B cell (primary cell): ENCODE data around the gene CPED1. TPM values are rescaled to one million over a fixed set of nuclear protein-coding genes. Genes with fewer than 3 reads are reported as not detected.
A peak's percentile ranks its signal among the peaks of the same experiment; 100 is the strongest.

Experiments
- ATAC-seq: fragments of 200-7000 bp; cut with Tn5 transposase; one replicate; pipeline ENCODE4 v1.10.0; 2021; ENCODE audit warnings: low read depth, mild to moderate bottlenecking, moderate number of reproducible peaks, moderate library complexity
- CTCF ChIA-PET: fragments of 350-600 bp; sonication (Branson Sonifier 250); formaldehyde crosslinking; loops from one replicate; lab custom pipeline; 2021; ENCODE audit warnings: antibody characterized with exemption, inconsistent platforms; lab: Charles Lee
- POLR2A ChIA-PET: fragments of 350-600 bp; sonication (Branson Sonifier 250); formaldehyde crosslinking; loops from one replicate; lab custom pipeline; 2021; ENCODE audit warnings: antibody characterized with exemption; lab: Charles Lee
- DNase-seq: peaks from one replicate; pipeline ENCODE4 v3.0.0; 2013
- H2AFZ ChIP-seq: 2 replicates; pipeline ENCODE4 v1.6.1; 2012; ENCODE audit warnings: mild to moderate bottlenecking, low read depth, low read length; ENCODE audit not compliant: insufficient read depth, poor library complexity, severe bottlenecking
- H3K27ac ChIP-seq, 2 donors: 1 replicate in 1 of 2; 2 replicates in 1 of 2; pipeline ENCODE4 v1.5.1; 2012 to 2013; ENCODE audit warnings: low read length in 2 of 2, mild to moderate bottlenecking in 2 of 2, moderate library complexity in 1 of 2
- H3K27me3 ChIP-seq, 4 experiments: fragments of 200-600 bp in 1 of 4; sonication (generic) in 1 of 4; replicated peaks in 1 of 4; 1 replicate in 2 of 4; 2 replicates in 2 of 4; pipeline versions ENCODE4 v1.6.1 to v1.7.0; 2013 to 2016; ENCODE audit warnings: low read length in 3 of 4, mild to moderate bottlenecking in 2 of 4, mixed read lengths in 1 of 4, moderate library complexity in 1 of 4; ENCODE audit not compliant: insufficient read depth in 4 of 4, control insufficient read depth in 3 of 4; ENCODE audit errors: control extremely low read depth in 1 of 4
- H3K36me3 ChIP-seq, 2 experiments: replicated peaks in 1 of 2; 1 replicate in 1 of 2; 2 replicates in 1 of 2; pipeline versions ENCODE4 v1.6.1 to v1.7.1; 2013; ENCODE audit warnings: low read length in 1 of 2; ENCODE audit not compliant: insufficient read depth in 2 of 2, control insufficient read depth in 1 of 2; ENCODE audit errors: control extremely low read depth in 1 of 2, extremely low read depth in 1 of 2
- H3K4me1 ChIP-seq, 2 donors: fragments of 200-600 bp in 1 of 2; sonication (generic) in 1 of 2; 1 replicate in 1 of 2; 2 replicates in 1 of 2; pipeline versions ENCODE4 v1.5.1 to v1.6.1; 2013 to 2017; ENCODE audit warnings: low read length in 2 of 2; ENCODE audit not compliant: control insufficient read depth in 2 of 2, insufficient read depth in 2 of 2
- H3K4me2 ChIP-seq: replicated peaks from 2 replicates; pipeline ENCODE3; 2012; ENCODE audit warnings: mild to moderate bottlenecking, low read depth, low read length; ENCODE audit not compliant: poor library complexity, severe bottlenecking
- H3K4me3 ChIP-seq, 5 experiments: fragments of 200-600 bp in 1 of 5; sonication (generic) in 1 of 5; 1 replicate in 3 of 5; 2 replicates in 2 of 5; pipeline versions ENCODE4 v1.5.1 to v1.7.0; 2011 to 2016; ENCODE audit warnings: low read length in 4 of 5, mild to moderate bottlenecking in 4 of 5, low read depth in 2 of 5, control low read depth in 1 of 5, moderate library complexity in 1 of 5; ENCODE audit not compliant: insufficient read depth in 1 of 5; ENCODE audit errors: control extremely low read depth in 1 of 5, extremely low read depth in 1 of 5
- H3K79me2 ChIP-seq: fragments of 200-600 bp; sonication (generic); one replicate; pipeline ENCODE4 v1.6.0; 2016; ENCODE audit warnings: low read length; ENCODE audit not compliant: control insufficient read depth, insufficient read depth
- H3K9ac ChIP-seq: fragments of 200-600 bp; sonication (generic); 2 replicates; pipeline ENCODE4 v1.6.1; 2017; ENCODE audit warnings: mild to moderate bottlenecking, low read length, moderate library complexity
- H3K9me3 ChIP-seq, 3 donors: one replicate each; pipeline versions ENCODE4 v1.6.1 to v1.7.1; 2013; ENCODE audit warnings: low read length in 2 of 3; ENCODE audit not compliant: control insufficient read depth in 2 of 3, insufficient read depth in 1 of 3; ENCODE audit errors: control extremely low read depth in 1 of 3
- H4K20me1 ChIP-seq: 2 replicates; pipeline ENCODE4 v1.6.0; 2012; ENCODE audit warnings: mild to moderate bottlenecking, low read length; ENCODE audit not compliant: insufficient read depth, control insufficient read depth, poor library complexity, severe bottlenecking
- H3K27ac Mint-ChIP-seq: one replicate; pipeline ENCODE4 v1.8.0; 2021; ENCODE audit warnings: mixed read lengths
- H3K27me3 Mint-ChIP-seq: one replicate; pipeline ENCODE4 v1.8.0; 2021; ENCODE audit warnings: mixed read lengths
- H3K4me1 Mint-ChIP-seq: one replicate; pipeline ENCODE4 v1.8.0; 2021; ENCODE audit warnings: mixed read lengths
- H3K4me3 Mint-ChIP-seq: one replicate; pipeline ENCODE4 v1.8.0; 2021; ENCODE audit warnings: mixed read lengths
- H3K9me3 Mint-ChIP-seq: one replicate; pipeline ENCODE4 v1.8.0; 2022; ENCODE audit warnings: mixed read lengths; ENCODE audit not compliant: insufficient read depth
- EZH2 ChIP-seq: IDR thresholded peaks from 2 replicates; pipeline ENCODE4 v1.6.1; 2012; ENCODE audit warnings: borderline replicate concordance, low read depth, mild to moderate bottlenecking, moderate library complexity, low read length; ENCODE audit not compliant: insufficient read depth, poor library complexity, severe bottlenecking
- WGBS: methylation state at CpG from one replicate; pipeline ENCODE4 v1.1.5; 2013; ENCODE audit warnings: missing lambda C conversion rate; ENCODE audit not compliant: insufficient coverage; 5-methylcytosine and 5-hydroxymethylcytosine counted together
- intact Hi-C: fragments of 100-400 bp; cut with micrococcal nuclease; formaldehyde crosslinking; loops from one replicate; pipeline ENCODE4 v1.10.0; 2022
- polyA plus RNA-seq: library from polyadenylated mRNA; depleted of rRNA; stranded (reverse); fragments of >200 nt; gene quantifications from 2 replicates; pipeline ENCODE4 v1.2.3, GENCODE V29; 2012
- total RNA-seq, 2 donors: library from RNA; stranded (reverse); fragments of 120-200 nt in 1 of 2; gene quantifications; 1 replicate in 1 of 2; 2 replicates in 1 of 2; pipeline versions ENCODE4 v1.2.3 to v1.2.4, GENCODE V29; 2013 to 2022
- TF ChIP-seq, protein P1 (sequence below): fragments of 200-600 bp; IDR thresholded peaks from one replicate; pipeline ENCODE4 v1.8.0; 2022; ENCODE audit warnings: antibody characterized with exemption, mild to moderate bottlenecking

The CPED1 gene
- total and polyA plus RNA-seq, 2 donors (not counting 1 experiment from before 2014, with no cell fraction given) = 0.44 to 3.8 TPM

DNA sequence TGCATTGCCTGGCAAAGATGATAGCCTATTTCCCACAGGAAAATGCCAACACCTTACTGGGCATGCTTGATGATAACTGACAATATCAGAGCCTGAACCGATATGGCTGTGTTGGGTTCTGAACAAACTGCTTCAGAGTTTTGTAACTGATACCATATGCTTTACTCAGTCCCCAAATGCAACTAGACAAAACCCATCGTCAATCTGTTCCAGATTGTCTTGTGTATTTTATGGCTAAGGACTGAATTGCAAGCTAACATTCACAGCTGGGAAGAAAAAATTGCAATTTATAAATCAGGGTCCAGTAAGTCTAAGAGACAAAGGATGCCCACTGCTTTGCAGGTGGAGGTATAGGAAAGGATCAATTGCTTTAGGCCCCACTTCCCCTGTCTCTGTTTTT is 223.5 kb downstream of the CPED1 start:
- Histone ChIP-seq H2AFZ (no peak overlapping the region), H3K4me3 (no peak overlapping the region), H3K79me2 (no peaks in the 10 kb centered on the region), H3K36me3 (no peaks in the 10 kb centered on the region), H3K4me1 (peaks cover 0 to 9% of the 10 kb centered on the region in 2 donors), H3K27me3 (no peaks in the 10 kb centered on the region), H3K27ac (no peak overlapping the region), H4K20me1 (no peaks in the 10 kb centered on the region), H3K4me2 (no peak overlapping the region), H3K9me3 (no peaks in the 10 kb centered on the region), H3K9ac (no peak overlapping the region)
- CTCF ChIA-PET = interaction anchor here (1.1 kb wide), 1 partner anchor 22 kb away, joined by 3 read pairs; no protein-coding TSS in a partner anchor
- Mint-ChIP-seq H3K27me3 (no peaks in the 10 kb centered on the region), H3K4me3 (no peak overlapping the region), H3K27ac (peak overlapping the region; percentile 51), H3K4me1 (peaks cover 26% of the 10 kb centered on the region), H3K9me3 (peaks cover 4% of the 10 kb centered on the region)
- intact Hi-C loops = no loop called here
- no peak for DNase-seq
- POLR2A ChIA-PET = no interaction called here
- TF ChIP-seq, protein P1, sequence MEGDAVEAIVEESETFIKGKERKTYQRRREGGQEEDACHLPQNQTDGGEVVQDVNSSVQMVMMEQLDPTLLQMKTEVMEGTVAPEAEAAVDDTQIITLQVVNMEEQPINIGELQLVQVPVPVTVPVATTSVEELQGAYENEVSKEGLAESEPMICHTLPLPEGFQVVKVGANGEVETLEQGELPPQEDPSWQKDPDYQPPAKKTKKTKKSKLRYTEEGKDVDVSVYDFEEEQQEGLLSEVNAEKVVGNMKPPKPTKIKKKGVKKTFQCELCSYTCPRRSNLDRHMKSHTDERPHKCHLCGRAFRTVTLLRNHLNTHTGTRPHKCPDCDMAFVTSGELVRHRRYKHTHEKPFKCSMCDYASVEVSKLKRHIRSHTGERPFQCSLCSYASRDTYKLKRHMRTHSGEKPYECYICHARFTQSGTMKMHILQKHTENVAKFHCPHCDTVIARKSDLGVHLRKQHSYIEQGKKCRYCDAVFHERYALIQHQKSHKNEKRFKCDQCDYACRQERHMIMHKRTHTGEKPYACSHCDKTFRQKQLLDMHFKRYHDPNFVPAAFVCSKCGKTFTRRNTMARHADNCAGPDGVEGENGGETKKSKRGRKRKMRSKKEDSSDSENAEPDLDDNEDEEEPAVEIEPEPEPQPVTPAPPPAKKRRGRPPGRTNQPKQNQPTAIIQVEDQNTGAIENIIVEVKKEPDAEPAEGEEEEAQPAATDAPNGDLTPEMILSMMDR = no peak
- TF ChIP-seq EZH2 = no peak
- no peak for ATAC-seq
- WGBS = no CpG with 5 or more reads among the region's 2 CpGs

DNA sequence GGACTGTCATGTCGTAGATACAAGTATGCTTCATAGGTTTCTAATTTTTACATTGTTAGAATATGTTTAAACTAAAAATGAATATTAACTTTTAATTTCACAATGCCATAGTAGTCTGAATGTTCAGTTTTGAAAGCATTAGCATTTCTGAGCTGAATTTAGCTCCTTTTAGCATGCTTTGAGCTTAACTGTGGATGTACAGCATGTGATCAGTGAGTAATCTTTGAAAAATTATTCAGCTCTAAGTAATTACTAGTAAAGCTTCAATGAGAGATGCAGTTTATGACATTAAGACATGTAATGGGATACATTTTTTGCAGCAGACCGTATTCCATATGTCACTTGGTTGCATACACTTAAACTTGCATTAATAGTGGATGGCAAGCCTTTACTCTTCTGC is 226.1 kb downstream of the CPED1 start:
- TF ChIP-seq, protein P1 = no peak
- no peak for TF ChIP-seq EZH2
- CTCF ChIA-PET = no interaction called here
- ATAC-seq (no peak), DNase-seq (no peak)
- H3K9ac ChIP-seq = no peak overlapping the region
- H3K4me3 ChIP-seq = no peak overlapping the region
- no peaks in the 10 kb centered on the region for H3K79me2 ChIP-seq
- WGBS = no CpG with 5 or more reads among the region's 2 CpGs
- H4K20me1 ChIP-seq = no peaks in the 10 kb centered on the region
- Mint-ChIP-seq H3K27ac (no peak overlapping the region), H3K4me1 (peaks cover 30% of the 10 kb centered on the region), H3K9me3 (peaks cover 4% of the 10 kb centered on the region), H3K27me3 (no peaks in the 10 kb centered on the region), H3K4me3 (no peak overlapping the region)
- peaks cover 0 to 15% of the 10 kb centered on the region in 2 donors for H3K4me1 ChIP-seq
- no peak overlapping the region for H3K27ac ChIP-seq
- H3K4me2 ChIP-seq = no peak overlapping the region
- no peak overlapping the region for H2AFZ ChIP-seq
- H3K36me3 ChIP-seq = no peaks in the 10 kb centered on the region
- H3K27me3 ChIP-seq = no peaks in the 10 kb centered on the region
- POLR2A ChIA-PET = no interaction called here
- intact Hi-C loops = no loop called here
- H3K9me3 ChIP-seq = no peaks in the 10 kb centered on the region
